Glutamatergic neuron (in vitro differentiated cells): ENCODE results near the gene ARHGAP42. TPM values are rescaled to one million over a fixed set of nuclear protein-coding genes. Genes with fewer than 3 reads are reported as not detected.

Experiments
- DNase-seq: peaks from one replicate; pipeline ENCODE4 v3.0.0; 2022
- H3K27ac Mint-ChIP-seq: one replicate; pipeline ENCODE4 v1.8.0; 2020; ENCODE audit warnings: mild to moderate bottlenecking, mixed read lengths, inconsistent platforms; ENCODE audit not compliant: unreplicated experiment
- H3K27me3 Mint-ChIP-seq: one replicate; pipeline ENCODE4 v1.8.0; 2020; ENCODE audit warnings: mild to moderate bottlenecking, moderate library complexity, mixed read lengths, inconsistent platforms; ENCODE audit not compliant: unreplicated experiment
- H3K36me3 Mint-ChIP-seq: one replicate; pipeline ENCODE4 v1.8.0; 2020; ENCODE audit warnings: mild to moderate bottlenecking, mixed read lengths, inconsistent platforms; ENCODE audit not compliant: unreplicated experiment
- H3K4me1 Mint-ChIP-seq: one replicate; pipeline ENCODE4 v1.8.0; 2020; ENCODE audit warnings: mild to moderate bottlenecking, low read depth, mixed read lengths, inconsistent platforms; ENCODE audit not compliant: unreplicated experiment
- H3K4me3 Mint-ChIP-seq: one replicate; pipeline ENCODE4 v1.8.0; 2020; ENCODE audit warnings: mild to moderate bottlenecking, mixed read lengths, inconsistent platforms; ENCODE audit not compliant: unreplicated experiment
- H3K9me3 Mint-ChIP-seq: one replicate; pipeline ENCODE4 v1.8.0; 2020; ENCODE audit warnings: mild to moderate bottlenecking, moderate library complexity, mixed read lengths, inconsistent platforms; ENCODE audit not compliant: unreplicated experiment
- CTCF ChIP-seq: fragments of 200-600 bp; sonication (generic); IDR thresholded peaks from one replicate; pipeline ENCODE4 v1.5.0; 2021; ENCODE audit not compliant: partially characterized antibody, unreplicated experiment
- total RNA-seq: library from RNA; stranded (reverse); fragmentation: NEBNext Ultra II Directional; extraction: Animal tissue kit (Norgen Biotek cat#: 25700); gene quantifications from one replicate; pipeline ENCODE4 v1.2.1, GENCODE V29; 2021; ENCODE audit not compliant: unreplicated experiment

ARHGAP42 gene
- total RNA-seq, 1 donor from 2014 or later = 21.4 TPM

DNA sequence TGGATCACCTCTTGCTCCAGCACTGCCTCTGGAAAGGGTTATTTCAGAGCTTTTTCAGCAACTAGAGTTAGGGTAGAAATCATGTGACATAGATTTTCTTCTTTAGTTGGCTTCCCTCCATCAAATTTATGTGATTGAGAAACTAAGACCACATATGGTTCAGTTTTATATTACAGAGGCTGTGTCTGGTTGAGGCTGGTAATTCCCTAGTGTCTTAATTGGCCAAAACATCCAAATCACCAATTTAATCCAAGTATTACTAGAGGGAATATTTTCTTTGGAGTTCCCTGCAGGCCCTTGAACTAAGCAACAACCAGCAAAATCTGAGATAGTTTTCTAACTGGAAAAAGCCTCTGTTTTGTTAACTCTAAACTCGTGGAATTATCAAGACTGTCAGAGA lies 136.3 kb downstream of the ARHGAP42 start:
- no peaks in the 10 kb centered on the region for H3K27me3 Mint-ChIP-seq
- peaks cover 1% of the 10 kb centered on the region for H3K9me3 Mint-ChIP-seq
- DNase-seq = no peak
- no peaks in the 10 kb centered on the region for H3K36me3 Mint-ChIP-seq
- H3K27ac Mint-ChIP-seq = no peak overlapping the region
- TF ChIP-seq CTCF = no peak
- peaks cover 14% of the 10 kb centered on the region for H3K4me1 Mint-ChIP-seq
- H3K4me3 Mint-ChIP-seq = no peak overlapping the region

GRCh38 chr11:100824041-100824809 lies 137.1 kb downstream of the ARHGAP42 start:
- Mint-ChIP-seq H3K4me1 (peaks cover 14% of the 10 kb centered on the region), H3K27ac (no peak overlapping the region), H3K4me3 (no peak overlapping the region), H3K9me3 (peaks cover 2% of the 10 kb centered on the region), H3K27me3 (no peaks in the 10 kb centered on the region), H3K36me3 (no peaks in the 10 kb centered on the region)
- no peak for TF ChIP-seq CTCF
- no peak for DNase-seq

DNA sequence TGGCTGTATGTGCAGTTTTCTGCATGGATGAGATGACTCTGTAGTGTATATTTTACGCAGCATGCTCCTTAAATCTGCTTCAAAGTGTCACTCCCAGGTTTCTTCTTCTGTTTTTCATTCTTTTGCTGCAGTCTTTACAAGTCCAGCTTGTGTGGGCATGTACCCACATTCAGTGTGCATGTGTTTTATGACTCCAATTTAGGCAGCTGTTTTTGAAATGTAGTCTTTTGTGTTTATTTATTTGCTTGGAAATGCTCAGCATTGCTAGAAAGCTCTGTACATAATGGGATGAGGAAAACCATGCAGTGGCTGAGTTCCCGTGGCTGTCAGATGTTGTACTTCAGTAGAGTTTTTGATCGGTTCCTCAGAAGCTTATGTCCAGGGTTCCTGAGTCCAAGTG lies 138.5 kb downstream of the ARHGAP42 start:
- peaks cover 18% of the 10 kb centered on the region for H3K4me1 Mint-ChIP-seq
- H3K27me3 Mint-ChIP-seq = no peaks in the 10 kb centered on the region
- H3K36me3 Mint-ChIP-seq = no peaks in the 10 kb centered on the region
- H3K4me3 Mint-ChIP-seq = no peak overlapping the region
- DNase-seq = no peak
- no peak overlapping the region for H3K27ac Mint-ChIP-seq
- TF ChIP-seq CTCF = no peak
- peaks cover 2% of the 10 kb centered on the region for H3K9me3 Mint-ChIP-seq

GRCh38 chr11:100827934-100828661 lies 141.0 kb downstream of the ARHGAP42 start:
- no peak for DNase-seq
- Mint-ChIP-seq H3K36me3 (no peaks in the 10 kb centered on the region), H3K27ac (no peak overlapping the region), H3K4me3 (no peak overlapping the region), H3K4me1 (peaks cover 30% of the 10 kb centered on the region), H3K9me3 (peaks cover 2% of the 10 kb centered on the region), H3K27me3 (no peaks in the 10 kb centered on the region)
- no peak for TF ChIP-seq CTCF

DNA sequence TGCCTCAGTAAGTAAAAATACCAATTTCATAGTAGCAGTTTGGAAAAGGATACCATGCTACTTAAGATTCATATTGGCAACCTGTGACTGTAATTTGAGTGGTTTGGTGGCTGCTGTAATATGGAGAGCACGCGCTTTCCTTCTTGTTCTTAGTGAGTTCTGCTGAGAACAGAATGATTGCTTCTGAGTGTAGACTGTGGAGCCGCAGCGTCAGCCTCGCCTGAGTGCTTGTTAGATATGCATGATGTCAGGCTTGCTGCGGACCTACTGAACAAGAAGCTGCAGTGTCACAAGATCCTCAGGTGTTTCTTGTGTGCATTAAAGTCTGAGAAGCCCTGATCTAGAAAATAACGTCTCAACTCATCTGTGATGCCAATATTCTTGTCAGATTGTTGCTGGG lies 143.2 kb downstream of the ARHGAP42 start:
- no peak for TF ChIP-seq CTCF
- no peaks in the 10 kb centered on the region for H3K36me3 Mint-ChIP-seq
- peaks cover 37% of the 10 kb centered on the region for H3K4me1 Mint-ChIP-seq
- H3K9me3 Mint-ChIP-seq = peaks cover 2% of the 10 kb centered on the region
- no peaks in the 10 kb centered on the region for H3K27me3 Mint-ChIP-seq
- peak; percentile 34 for DNase-seq
- peak overlapping the region; percentile 17 for H3K4me3 Mint-ChIP-seq
- H3K27ac Mint-ChIP-seq = no peak overlapping the region
